DOHH2 (cell line): ENCODE data around the gene TM4SF1.

Source experiments
- H3F3A ChIP-seq: fragments of 200-600 bp; sonication (generic), shearing (Covaris generic); 2 replicates; pipeline ENCODE4 v1.6.0; 2016; ENCODE audit warnings: antibody characterized with exemption, mild to moderate bottlenecking; ENCODE audit not compliant: control insufficient read depth, insufficient read depth
- H3K27ac ChIP-seq: fragments of 200-600 bp; sonication (generic); 2 replicates; pipeline ENCODE4 v1.5.1; 2014; ENCODE audit warnings: low read depth, mild to moderate bottlenecking, low read length, moderate library complexity
- H3K27me3 ChIP-seq: fragments of 200-600 bp; sonication (generic); 2 replicates; pipeline ENCODE4 v1.6.1; 2014; ENCODE audit warnings: mild to moderate bottlenecking, low read length, mixed read lengths; ENCODE audit not compliant: control insufficient read depth
- H3K36me3 ChIP-seq: fragments of 200-600 bp; sonication (generic); 2 replicates; pipeline ENCODE4 v1.6.1; 2014; ENCODE audit warnings: mild to moderate bottlenecking, low read length, moderate library complexity, mixed read lengths; ENCODE audit not compliant: control insufficient read depth
- H3K4me1 ChIP-seq: fragments of 200-600 bp; sonication (generic); 2 replicates; pipeline ENCODE4 v1.6.1; 2014; ENCODE audit warnings: mild to moderate bottlenecking, low read length, mixed read lengths; ENCODE audit not compliant: control insufficient read depth
- H3K4me2 ChIP-seq: fragments of 200-600 bp; sonication (generic); 2 replicates; pipeline ENCODE4 v1.6.0; 2014; ENCODE audit warnings: mild to moderate bottlenecking, low read length, moderate library complexity
- H3K4me3 ChIP-seq: fragments of 200-600 bp; sonication (generic); 2 replicates; pipeline ENCODE4 v1.5.1; 2014; ENCODE audit warnings: mild to moderate bottlenecking, low read length, mixed read lengths
- H3K79me2 ChIP-seq: fragments of 200-600 bp; sonication (generic); 2 replicates; pipeline ENCODE4 v1.6.1; 2014; ENCODE audit warnings: mild to moderate bottlenecking, low read length, mixed read lengths; ENCODE audit not compliant: control insufficient read depth
- H3K9me2 ChIP-seq: fragments of 200-600 bp; sonication (generic); replicated peaks from 2 replicates; pipeline ENCODE4 v1.6.1; 2014; ENCODE audit warnings: mild to moderate bottlenecking, low read length, mixed read lengths; ENCODE audit not compliant: control insufficient read depth
- H3K9me3 ChIP-seq: fragments of 200-600 bp; sonication (generic); 2 replicates; pipeline ENCODE4 v1.6.1; 2014; ENCODE audit warnings: antibody characterized with exemption, low read length, mixed read lengths; ENCODE audit not compliant: control insufficient read depth, insufficient read depth
- H4K20me1 ChIP-seq: fragments of 200-600 bp; sonication (generic); 2 replicates; pipeline ENCODE4 v1.6.0; 2014; ENCODE audit warnings: low read depth, mild to moderate bottlenecking, antibody characterized with exemption, low read length, moderate library complexity; ENCODE audit not compliant: control insufficient read depth, insufficient read depth
- EZH2phosphoT487 ChIP-seq: fragments of 200-600 bp; sonication (generic); IDR thresholded peaks from 2 replicates; pipeline ENCODE4 v1.6.1; 2017; ENCODE audit warnings: borderline replicate concordance, mild to moderate bottlenecking, antibody characterized with exemption, low read length, moderate library complexity, mixed read lengths
- TF ChIP-seq, protein P1 (sequence below): fragments of 200-600 bp; sonication (generic); IDR thresholded peaks from one replicate; pipeline ENCODE4 v1.5.1; 2014; ENCODE audit warnings: antibody characterized with exemption, mild to moderate bottlenecking, low read depth, low read length; ENCODE audit not compliant: poor library complexity, severe bottlenecking

The TM4SF1 gene

DNA sequence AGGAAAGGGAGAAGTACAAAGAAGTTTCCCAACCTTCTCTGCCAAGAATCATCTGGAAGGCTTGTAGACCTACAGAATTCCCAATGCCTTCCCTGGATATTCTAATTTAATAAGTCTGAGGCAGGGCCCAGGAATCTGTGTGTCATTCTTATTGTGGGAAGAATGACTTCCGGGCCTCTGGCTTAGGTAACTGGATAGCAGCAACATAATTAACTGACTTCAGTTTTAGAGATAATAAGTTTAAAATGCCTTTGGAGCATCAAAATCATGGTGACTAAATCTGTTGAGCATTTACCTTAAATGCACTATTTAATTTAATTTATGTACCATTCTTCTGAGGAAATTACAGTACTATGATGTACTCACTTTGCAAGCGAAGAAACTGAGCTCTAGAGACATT lies 44.3 kb upstream of the TM4SF1 start:
- TF ChIP-seq, protein P1, sequence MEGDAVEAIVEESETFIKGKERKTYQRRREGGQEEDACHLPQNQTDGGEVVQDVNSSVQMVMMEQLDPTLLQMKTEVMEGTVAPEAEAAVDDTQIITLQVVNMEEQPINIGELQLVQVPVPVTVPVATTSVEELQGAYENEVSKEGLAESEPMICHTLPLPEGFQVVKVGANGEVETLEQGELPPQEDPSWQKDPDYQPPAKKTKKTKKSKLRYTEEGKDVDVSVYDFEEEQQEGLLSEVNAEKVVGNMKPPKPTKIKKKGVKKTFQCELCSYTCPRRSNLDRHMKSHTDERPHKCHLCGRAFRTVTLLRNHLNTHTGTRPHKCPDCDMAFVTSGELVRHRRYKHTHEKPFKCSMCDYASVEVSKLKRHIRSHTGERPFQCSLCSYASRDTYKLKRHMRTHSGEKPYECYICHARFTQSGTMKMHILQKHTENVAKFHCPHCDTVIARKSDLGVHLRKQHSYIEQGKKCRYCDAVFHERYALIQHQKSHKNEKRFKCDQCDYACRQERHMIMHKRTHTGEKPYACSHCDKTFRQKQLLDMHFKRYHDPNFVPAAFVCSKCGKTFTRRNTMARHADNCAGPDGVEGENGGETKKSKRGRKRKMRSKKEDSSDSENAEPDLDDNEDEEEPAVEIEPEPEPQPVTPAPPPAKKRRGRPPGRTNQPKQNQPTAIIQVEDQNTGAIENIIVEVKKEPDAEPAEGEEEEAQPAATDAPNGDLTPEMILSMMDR, result no peak
- no peak for TF ChIP-seq EZH2phosphoT487
- no peaks in the 10 kb centered on the region for H3F3A ChIP-seq
- H3K4me2 ChIP-seq, result no peak overlapping the region
- H3K4me1 ChIP-seq, result no peaks in the 10 kb centered on the region
- H3K9me3 ChIP-seq, result no peaks in the 10 kb centered on the region
- no peak overlapping the region for H3K4me3 ChIP-seq
- no peaks in the 10 kb centered on the region for H3K9me2 ChIP-seq
- no peaks in the 10 kb centered on the region for H3K36me3 ChIP-seq
- H3K79me2 ChIP-seq, result no peaks in the 10 kb centered on the region
- 0 out of 2 replicates have a peak, but pooled peaks cover under 1% of the 10 kb centered on the region for H3K27me3 ChIP-seq
- H3K27ac ChIP-seq, result no peak overlapping the region
- H4K20me1 ChIP-seq, result no peaks in the 10 kb centered on the region

- Histone ChIP-seq H3K4me3 (no peak overlapping the region), H3K4me1 (no peaks in the 10 kb centered on the region), H3K27me3 (no peaks in the 10 kb centered on the region), H4K20me1 (no peaks in the 10 kb centered on the region), H3K36me3 (no peaks in the 10 kb centered on the region), H3K9me2 (no peaks in the 10 kb centered on the region), H3K9me3 (no peaks in the 10 kb centered on the region), H3K27ac (no peak overlapping the region), H3K79me2 (no peaks in the 10 kb centered on the region), H3K4me2 (no peak overlapping the region), H3F3A (no peaks in the 10 kb centered on the region)
- TF ChIP-seq, protein P1, result no peak
- no peak for TF ChIP-seq EZH2phosphoT487
These were observed 42.4 kb upstream of the TM4SF1 start for GRCh38 chr3:149419816-149420215.

GRCh38 chr3:149417727-149418126 lies 40.3 kb upstream of the TM4SF1 start:
- H3K27ac ChIP-seq, result no peak overlapping the region
- H3K9me2 ChIP-seq, result no peaks in the 10 kb centered on the region
- no peaks in the 10 kb centered on the region for H3K27me3 ChIP-seq
- no peaks in the 10 kb centered on the region for H3K9me3 ChIP-seq
- H3K36me3 ChIP-seq, result no peaks in the 10 kb centered on the region
- no peaks in the 10 kb centered on the region for H3K79me2 ChIP-seq
- H3K4me2 ChIP-seq, result no peak overlapping the region
- no peaks in the 10 kb centered on the region for H3F3A ChIP-seq
- H3K4me1 ChIP-seq, result no peaks in the 10 kb centered on the region
- H3K4me3 ChIP-seq, result no peak overlapping the region
- TF ChIP-seq, protein P1, result no peak
- no peak for TF ChIP-seq EZH2phosphoT487
- no peaks in the 10 kb centered on the region for H4K20me1 ChIP-seq

- Histone ChIP-seq H3K4me3 (no peak overlapping the region), H3K27ac (no peak overlapping the region), H3F3A (no peaks in the 10 kb centered on the region), H3K4me1 (no peaks in the 10 kb centered on the region), H3K9me3 (no peaks in the 10 kb centered on the region), H3K9me2 (no peaks in the 10 kb centered on the region), H3K79me2 (no peaks in the 10 kb centered on the region), H3K4me2 (no peak overlapping the region), H4K20me1 (no peaks in the 10 kb centered on the region), H3K27me3 (no peaks in the 10 kb centered on the region), H3K36me3 (no peaks in the 10 kb centered on the region)
- TF ChIP-seq, protein P1, result no peak
- no peak for TF ChIP-seq EZH2phosphoT487
These were observed 39.7 kb upstream of the TM4SF1 start for GRCh38 chr3:149417174-149417573.
